Left lung (tissue), 10 donors: Measurements from ENCODE around the gene ASTN1. TPM values are rescaled to one million over a fixed set of nuclear protein-coding genes. Genes with fewer than 3 reads are reported as not detected.
A peak's percentile ranks its signal among the peaks of the same experiment; 100 is the strongest.

Experiments used
- ATAC-seq: fragments of 200-7000 bp; cut with Tn5 transposase; one replicate; pipeline ENCODE4 v1.9.1; 2020; ENCODE audit warnings: moderate library complexity
- DNase-seq, 4 donors: peaks; one replicate each; pipeline ENCODE4 v3.0.0-alpha.2; 2013 to 2020
- H3K27ac ChIP-seq, 2 donors: fragments of 200-600 bp; sonication (generic) in 1 of 2; one replicate each; pipeline versions ENCODE4 v1.5.0 to v1.8.0; 2020 to 2021
- H3K27me3 ChIP-seq, 2 donors: fragments of 200-600 bp; sonication (generic) in 1 of 2; one replicate each; pipeline versions ENCODE4 v1.5.0 to v1.8.0; 2020 to 2021
- H3K36me3 ChIP-seq, 2 donors: fragments of 200-600 bp; sonication (generic) in 1 of 2; one replicate each; pipeline versions ENCODE4 v1.5.0 to v1.8.0; 2020 to 2021
- H3K4me1 ChIP-seq, 2 donors: fragments of 200-600 bp; one replicate each; pipeline ENCODE4 v1.8.0; 2021
- H3K4me3 ChIP-seq, 2 donors: fragments of 200-600 bp; sonication (generic) in 1 of 2; one replicate each; pipeline versions ENCODE4 v1.5.0 to v1.8.0; 2020 to 2021; ENCODE audit warnings: mild to moderate bottlenecking in 1 of 2
- H3K9me3 ChIP-seq, 2 donors: fragments of 200-600 bp; sonication (generic) in 1 of 2; one replicate each; pipeline versions ENCODE4 v1.5.0 to v1.8.0; 2020 to 2021
- CTCF ChIP-seq, 2 donors: fragments of 200-600 bp; sonication (generic) in 1 of 2; IDR thresholded peaks; one replicate each; pipeline versions ENCODE4 v1.5.0 to v1.8.0; 2021; ENCODE audit warnings: antibody characterized with exemption in 2 of 2
- intact Hi-C, 2 donors: fragments of 100-400 bp; cut with DNase I; formaldehyde crosslinking; loops; one replicate each; pipeline versions ENCODE4 v1.11.2 to v1.14.2; 2022
- polyA plus RNA-seq, 6 donors: library from polyadenylated mRNA; unstranded; fragments of 120-200 nt; gene quantifications; one replicate each; pipeline ENCODE4 v1.2.1, GENCODE V29; 2013; ENCODE audit not compliant: insufficient read length in 6 of 6
- total RNA-seq, 2 donors: library from RNA; stranded (reverse); fragmentation: NEBNext Ultra II Directional; extraction: Animal tissue kit (Norgen Biotek cat#: 25700); gene quantifications; one replicate each; pipeline ENCODE4 v1.2.1, GENCODE V29; 2021
- donor health status: DM: no; HTN: yes; CAD: no.
- donor health status: DM: no; HTN: no; CAD: no.

ASTN1 gene
- total and polyA plus RNA-seq, 8 donors, result 0.10 to 3.1 (median 2.2) TPM

GRCh38 chr1:176998183-176998795 is 166.2 kb downstream of the ASTN1 start:
- no peak for DNase-seq
- no peak for TF ChIP-seq CTCF (IDR thresholded peaks at IDR 0.05)
- ATAC-seq, result no peak
- H3K36me3 ChIP-seq, result no peaks in the 10 kb centered on the region
- intact Hi-C loops, result no loop called here
- H3K9me3 ChIP-seq, result no peaks in the 10 kb centered on the region
- peaks cover 0 to 3% of the 10 kb centered on the region in 2 donors for H3K27me3 ChIP-seq
- no peak overlapping the region for H3K4me3 ChIP-seq
- no peak overlapping the region for H3K27ac ChIP-seq
- H3K4me1 ChIP-seq, result no peaks in the 10 kb centered on the region

DNA sequence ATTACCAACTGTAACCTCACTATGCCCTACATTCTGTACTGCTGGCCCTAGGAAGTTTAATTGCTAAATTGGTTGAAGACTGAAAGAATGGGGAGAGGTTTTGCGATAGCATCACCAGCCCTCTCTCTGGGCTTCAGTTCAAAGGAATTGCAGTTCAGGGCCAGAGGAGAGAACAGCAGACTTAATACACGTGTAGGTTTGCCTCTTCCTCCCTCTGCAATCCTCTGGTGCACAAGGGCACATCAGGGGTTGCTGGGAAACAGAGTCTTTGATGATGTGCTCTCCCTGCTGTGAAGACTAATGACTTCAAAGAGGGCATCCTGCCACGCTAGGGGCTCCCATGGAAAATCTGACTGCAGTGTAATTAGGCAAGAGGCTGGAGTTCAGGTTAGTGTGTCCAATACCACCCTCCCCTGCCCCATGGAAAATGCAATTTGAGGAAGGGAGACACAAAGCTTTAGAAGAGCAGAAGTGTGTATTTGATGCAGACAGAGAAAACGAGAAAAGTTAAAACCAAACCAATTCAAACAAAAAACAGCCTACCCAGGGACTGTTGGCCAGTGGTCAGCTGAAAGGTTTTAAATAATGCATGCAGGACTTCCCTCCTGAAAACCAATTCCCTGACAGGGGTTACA is 167.9 kb downstream of the ASTN1 start:
- Histone ChIP-seq H3K27me3 (peaks cover 0 to 3% of the 10 kb centered on the region in 2 donors), H3K27ac (no peak overlapping the region), H3K36me3 (no peaks in the 10 kb centered on the region), H3K4me1 (no peaks in the 10 kb centered on the region), H3K9me3 (no peaks in the 10 kb centered on the region), H3K4me3 (no peak overlapping the region)
- intact Hi-C loops, result no loop called here
- no peak for ATAC-seq
- no peak for DNase-seq
- no peak for TF ChIP-seq CTCF (IDR thresholded peaks at IDR 0.05)

DNA sequence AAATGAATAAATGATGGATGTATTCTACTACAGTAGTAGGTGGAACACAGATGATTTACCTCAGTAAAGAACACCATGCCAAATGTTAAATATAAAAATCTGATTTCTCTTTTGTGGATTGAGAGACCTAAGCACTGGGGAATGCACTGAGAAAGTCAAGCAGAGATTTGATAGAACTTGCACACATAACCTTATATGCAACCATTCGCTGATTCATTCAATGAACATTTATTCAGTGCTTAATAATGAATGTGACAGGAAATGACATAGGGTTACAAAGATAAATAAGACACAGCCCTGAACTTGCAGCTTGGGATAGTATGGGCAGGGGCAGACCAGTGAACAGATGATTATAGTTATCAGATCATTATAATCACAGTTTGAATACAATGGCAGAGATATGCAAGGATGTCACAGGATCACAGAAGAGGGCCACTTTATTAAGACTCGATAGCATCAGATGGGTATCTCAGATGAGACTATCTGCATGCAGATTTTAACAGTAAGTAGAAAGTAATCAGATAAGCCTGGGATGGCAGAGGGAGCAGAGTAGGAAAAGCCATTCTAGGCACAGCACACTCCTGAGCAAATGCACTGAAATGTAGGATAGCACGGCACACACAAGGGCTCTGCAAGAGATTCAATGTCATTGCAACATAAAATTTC is 169.4 kb downstream of the ASTN1 start:
- no peaks in the 10 kb centered on the region for H3K9me3 ChIP-seq
- intact Hi-C loops, result no loop called here
- H3K27ac ChIP-seq, result no peak overlapping the region
- no peak overlapping the region for H3K4me3 ChIP-seq
- no peak for DNase-seq
- H3K36me3 ChIP-seq, result no peaks in the 10 kb centered on the region
- ATAC-seq, result no peak
- H3K27me3 ChIP-seq, result peaks cover 0 to 3% of the 10 kb centered on the region in 2 donors
- TF ChIP-seq CTCF (IDR thresholded peaks at IDR 0.05), result no peak
- H3K4me1 ChIP-seq, result no peaks in the 10 kb centered on the region

DNA sequence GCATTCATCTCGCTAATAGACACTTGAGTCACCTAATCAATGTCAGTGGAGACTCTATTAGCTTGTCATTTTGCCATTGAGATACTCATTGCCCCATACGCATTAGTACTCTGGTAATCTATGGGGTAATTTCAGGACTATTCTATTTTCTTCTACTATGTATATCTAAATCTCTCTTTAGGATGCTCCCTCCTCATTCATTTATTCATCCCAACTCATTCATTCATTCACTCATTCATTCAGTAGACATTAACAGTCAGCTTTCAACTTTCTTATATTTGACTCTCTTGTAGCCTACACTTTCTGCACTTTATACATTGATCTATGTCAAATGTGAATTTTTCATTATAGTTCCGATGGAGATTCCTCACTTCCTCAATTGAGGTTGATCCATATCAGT is 170.9 kb downstream of the ASTN1 start:
- ATAC-seq (no peak), DNase-seq (no peak)
- no peaks in the 10 kb centered on the region for H3K4me1 ChIP-seq
- no peaks in the 10 kb centered on the region for H3K9me3 ChIP-seq
- H3K27ac ChIP-seq, result no peak overlapping the region
- TF ChIP-seq CTCF (IDR thresholded peaks at IDR 0.05), result no peak
- no peaks in the 10 kb centered on the region for H3K36me3 ChIP-seq
- no peak overlapping the region for H3K4me3 ChIP-seq
- intact Hi-C loops, result no loop called here
- H3K27me3 ChIP-seq, result peaks cover 0 to 3% of the 10 kb centered on the region in 2 donors

DNA sequence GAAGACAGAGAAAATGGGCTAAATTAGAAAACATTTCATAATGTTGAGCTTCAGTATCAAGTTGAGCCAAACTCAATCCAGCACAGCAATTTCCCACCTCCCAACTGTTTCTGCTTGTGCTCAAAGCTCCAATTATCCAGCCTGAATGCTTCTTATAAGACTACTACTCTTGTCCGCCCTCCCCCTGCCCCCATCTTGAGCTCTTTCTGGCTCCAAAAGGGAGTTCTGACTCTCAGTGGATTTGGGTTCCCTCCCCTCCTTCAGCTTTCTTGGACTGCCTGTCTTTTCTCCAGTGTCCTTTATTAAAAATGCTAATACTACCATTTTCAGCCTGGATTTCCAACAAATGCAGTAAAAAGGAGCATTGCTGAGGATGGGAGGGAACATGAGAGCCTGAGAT is 174.8 kb downstream of the ASTN1 start:
- Histone ChIP-seq H3K27me3 (no peaks in the 10 kb centered on the region), H3K36me3 (no peaks in the 10 kb centered on the region), H3K4me1 (no peaks in the 10 kb centered on the region), H3K27ac (no peak overlapping the region), H3K9me3 (no peaks in the 10 kb centered on the region), H3K4me3 (no peak overlapping the region)
- intact Hi-C loops, result no loop called here
- no peak for ATAC-seq
- peak in 1 of 4 donors; percentile 6 for DNase-seq
- TF ChIP-seq CTCF (IDR thresholded peaks at IDR 0.05), result no peak
